ENCODE results near the gene PIK3C2B. TPM values are rescaled to one million over a fixed set of nuclear protein-coding genes. Genes with fewer than 3 reads are reported as not detected.

PIK3C2B gene
- total and polyA plus RNA-seq, 4 donors: 2.8 to 14.9 (median 5.4) TPM

- H3K27me3 ChIP-seq (ENCODE audit: control insufficient read depth in 4 of 4, insufficient read depth in 4 of 4, low read length in 3 of 4): no peaks in the 10 kb centered on the region
- H3K27ac ChIP-seq (ENCODE audit: low read depth in 1 of 2, low read length in 2 of 2): no peak overlapping the region
- H3K4me3 ChIP-seq (ENCODE audit: low read depth in 1 of 3, low read length in 3 of 3): no peak overlapping the region
- TF ChIP-seq GABPA (IDR thresholded peaks at IDR 0.05 in 1 of 2, conservative IDR thresholded peaks at IDR 0.05 in 1 of 2) (no peak), TAF1 (conservative IDR thresholded peaks at IDR 0.05) (no peak), REST (IDR thresholded peaks at IDR 0.05) (no peak), FOXA1 (IDR thresholded peaks at IDR 0.05) (no peak), JUND (IDR thresholded peaks at IDR 0.05) (no peak), FOXA2 (IDR thresholded peaks at IDR 0.05) (no peak)
- TF ChIP-seq, protein P1, sequence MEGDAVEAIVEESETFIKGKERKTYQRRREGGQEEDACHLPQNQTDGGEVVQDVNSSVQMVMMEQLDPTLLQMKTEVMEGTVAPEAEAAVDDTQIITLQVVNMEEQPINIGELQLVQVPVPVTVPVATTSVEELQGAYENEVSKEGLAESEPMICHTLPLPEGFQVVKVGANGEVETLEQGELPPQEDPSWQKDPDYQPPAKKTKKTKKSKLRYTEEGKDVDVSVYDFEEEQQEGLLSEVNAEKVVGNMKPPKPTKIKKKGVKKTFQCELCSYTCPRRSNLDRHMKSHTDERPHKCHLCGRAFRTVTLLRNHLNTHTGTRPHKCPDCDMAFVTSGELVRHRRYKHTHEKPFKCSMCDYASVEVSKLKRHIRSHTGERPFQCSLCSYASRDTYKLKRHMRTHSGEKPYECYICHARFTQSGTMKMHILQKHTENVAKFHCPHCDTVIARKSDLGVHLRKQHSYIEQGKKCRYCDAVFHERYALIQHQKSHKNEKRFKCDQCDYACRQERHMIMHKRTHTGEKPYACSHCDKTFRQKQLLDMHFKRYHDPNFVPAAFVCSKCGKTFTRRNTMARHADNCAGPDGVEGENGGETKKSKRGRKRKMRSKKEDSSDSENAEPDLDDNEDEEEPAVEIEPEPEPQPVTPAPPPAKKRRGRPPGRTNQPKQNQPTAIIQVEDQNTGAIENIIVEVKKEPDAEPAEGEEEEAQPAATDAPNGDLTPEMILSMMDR (IDR thresholded peaks at IDR 0.05; ENCODE audit: low read depth, low read length, missing input control): no peak
- peaks cover 2 to 16% (median 7%) of the 10 kb centered on the region in 4 donors for H3K4me1 ChIP-seq (ENCODE audit: control insufficient read depth in 4 of 4, insufficient read depth in 4 of 4, low read length in 3 of 4)
- no peaks in the 10 kb centered on the region for H3K9me3 ChIP-seq (ENCODE audit: control insufficient read depth in 4 of 4, low read length in 3 of 4)
- H3K36me3 ChIP-seq (ENCODE audit: control insufficient read depth in 4 of 4, insufficient read depth in 3 of 4, low read depth in 1 of 4, low read length in 3 of 4): peaks cover 0 to 4% (median under 1%) of the 10 kb centered on the region in 4 donors
- DNase-seq (ENCODE audit: low spot score): no peak
- WGBS: over 99% methylated on average over 2 of the region's 2 CpGs
- H3K9ac ChIP-seq (ENCODE audit: low read depth in 1 of 2, low read length in 2 of 2): no peak overlapping the region
These were observed 21.9 kb downstream of the PIK3C2B start for GRCh38 chr1:204472660-204473059.

DNA sequence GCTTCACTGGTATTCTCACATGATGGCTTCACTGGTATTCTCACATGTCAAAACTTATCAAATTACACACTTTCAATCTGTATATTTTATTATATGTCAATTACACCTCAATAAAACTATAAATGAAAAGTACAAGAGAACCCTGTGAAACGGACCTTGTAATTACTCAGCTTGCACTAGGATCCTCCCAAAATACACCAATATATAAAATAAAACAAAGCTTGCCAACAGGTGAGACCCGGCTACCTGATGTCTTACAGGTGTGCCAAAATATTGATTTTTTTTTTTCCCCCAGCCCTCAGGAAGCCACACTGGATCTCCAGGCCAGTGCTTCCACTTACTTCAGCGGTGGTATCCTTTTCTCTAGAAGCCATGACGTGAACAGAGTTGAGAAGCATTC is 22.9 kb downstream of the PIK3C2B start:
- TF ChIP-seq TAF1 (conservative IDR thresholded peaks at IDR 0.05): no peak
- TF ChIP-seq, protein P1 (IDR thresholded peaks at IDR 0.05; ENCODE audit: low read depth, low read length, missing input control): no peak
- no peak overlapping the region for H3K27ac ChIP-seq (ENCODE audit: low read depth in 1 of 2, low read length in 2 of 2)
- 89% methylated on average over 4 of the region's 4 CpGs for whole genome bisulfite sequencing
- no peak overlapping the region for H3K9ac ChIP-seq (ENCODE audit: low read depth in 1 of 2, low read length in 2 of 2)
- DNase-seq (ENCODE audit: low spot score): no peak
- peaks cover 0 to 4% (median under 1%) of the 10 kb centered on the region in 4 donors for H3K36me3 ChIP-seq (ENCODE audit: control insufficient read depth in 4 of 4, insufficient read depth in 3 of 4, low read depth in 1 of 4, low read length in 3 of 4)
- no peak overlapping the region for H3K4me3 ChIP-seq (ENCODE audit: low read depth in 1 of 3, low read length in 3 of 3)
- H3K27me3 ChIP-seq (ENCODE audit: control insufficient read depth in 4 of 4, insufficient read depth in 4 of 4, low read length in 3 of 4): no peaks in the 10 kb centered on the region
- no peaks in the 10 kb centered on the region for H3K9me3 ChIP-seq (ENCODE audit: control insufficient read depth in 4 of 4, low read length in 3 of 4)
- peaks cover 0 to 7% (median under 1%) of the 10 kb centered on the region in 4 donors for H3K4me1 ChIP-seq (ENCODE audit: control insufficient read depth in 4 of 4, insufficient read depth in 4 of 4, low read length in 3 of 4)

DNA sequence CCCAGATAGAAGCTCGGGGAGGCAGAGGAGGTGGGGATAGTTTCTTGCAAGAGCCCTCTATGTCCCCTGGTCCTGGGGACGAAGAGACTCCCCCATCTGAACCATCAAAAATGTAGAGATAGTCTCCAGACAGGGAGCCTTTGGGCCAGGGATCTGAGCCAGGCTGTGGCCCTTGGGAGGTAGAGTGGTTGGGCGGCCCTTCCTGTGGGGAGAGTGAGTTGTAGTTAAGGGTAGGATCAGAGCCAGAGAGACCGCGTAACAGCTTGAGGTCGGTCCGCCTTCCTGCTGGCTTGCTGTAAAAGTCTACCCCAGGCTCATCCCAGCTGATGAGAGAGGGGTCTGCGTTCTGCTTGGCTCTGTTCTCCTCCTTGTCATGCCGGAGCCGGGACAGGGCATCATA is 25.3 kb downstream of the PIK3C2B start:
- H3K9me3 ChIP-seq (ENCODE audit: control insufficient read depth in 4 of 4, low read length in 3 of 4): no peaks in the 10 kb centered on the region
- 94% methylated on average over 10 of the region's 10 CpGs for WGBS
- H3K4me3 ChIP-seq (ENCODE audit: low read depth in 1 of 3, low read length in 3 of 3): no peak overlapping the region
- no peaks in the 10 kb centered on the region for H3K27me3 ChIP-seq (ENCODE audit: control insufficient read depth in 4 of 4, insufficient read depth in 4 of 4, low read length in 3 of 4)
- no peak for DNase-seq (ENCODE audit: low spot score)
- no peak overlapping the region for H3K9ac ChIP-seq (ENCODE audit: low read depth in 1 of 2, low read length in 2 of 2)
- no peak overlapping the region for H3K27ac ChIP-seq (ENCODE audit: low read depth in 1 of 2, low read length in 2 of 2)
- H3K36me3 ChIP-seq (ENCODE audit: control insufficient read depth in 4 of 4, insufficient read depth in 3 of 4, low read depth in 1 of 4, low read length in 3 of 4): peaks cover 0 to 4% (median under 1%) of the 10 kb centered on the region in 4 donors
- H3K4me1 ChIP-seq (ENCODE audit: control insufficient read depth in 4 of 4, insufficient read depth in 4 of 4, low read length in 3 of 4): peaks cover 0 to 2% (median under 1%) of the 10 kb centered on the region in 4 donors
- no peak for TF ChIP-seq JUND (IDR thresholded peaks at IDR 0.05)
- TF ChIP-seq EGR1 (IDR thresholded peaks at IDR 0.05; ENCODE audit: low read depth in 2 of 2): no peak
- TF ChIP-seq, protein P1 (IDR thresholded peaks at IDR 0.05; ENCODE audit: low read depth, low read length, missing input control): no peak
- no peak for TF ChIP-seq ZBTB33 (IDR thresholded peaks at IDR 0.05)
- TF ChIP-seq FOXA1 (IDR thresholded peaks at IDR 0.05): no peak
- TF ChIP-seq YY1 (IDR thresholded peaks at IDR 0.05): no peak
- no peak for TF ChIP-seq RXRA (IDR thresholded peaks at IDR 0.05)
- TF ChIP-seq, protein P2, sequence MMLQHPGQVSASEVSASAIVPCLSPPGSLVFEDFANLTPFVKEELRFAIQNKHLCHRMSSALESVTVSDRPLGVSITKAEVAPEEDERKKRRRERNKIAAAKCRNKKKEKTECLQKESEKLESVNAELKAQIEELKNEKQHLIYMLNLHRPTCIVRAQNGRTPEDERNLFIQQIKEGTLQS (IDR thresholded peaks at IDR 0.05): no peak
- TF ChIP-seq GABPA (IDR thresholded peaks at IDR 0.05 in 1 of 2, conservative IDR thresholded peaks at IDR 0.05 in 1 of 2): no peak
- no peak for TF ChIP-seq NR2F2 (IDR thresholded peaks at IDR 0.05)
